Measurements from ENCODE around the gene CCT6B.

- TF ChIP-seq, protein P1, sequence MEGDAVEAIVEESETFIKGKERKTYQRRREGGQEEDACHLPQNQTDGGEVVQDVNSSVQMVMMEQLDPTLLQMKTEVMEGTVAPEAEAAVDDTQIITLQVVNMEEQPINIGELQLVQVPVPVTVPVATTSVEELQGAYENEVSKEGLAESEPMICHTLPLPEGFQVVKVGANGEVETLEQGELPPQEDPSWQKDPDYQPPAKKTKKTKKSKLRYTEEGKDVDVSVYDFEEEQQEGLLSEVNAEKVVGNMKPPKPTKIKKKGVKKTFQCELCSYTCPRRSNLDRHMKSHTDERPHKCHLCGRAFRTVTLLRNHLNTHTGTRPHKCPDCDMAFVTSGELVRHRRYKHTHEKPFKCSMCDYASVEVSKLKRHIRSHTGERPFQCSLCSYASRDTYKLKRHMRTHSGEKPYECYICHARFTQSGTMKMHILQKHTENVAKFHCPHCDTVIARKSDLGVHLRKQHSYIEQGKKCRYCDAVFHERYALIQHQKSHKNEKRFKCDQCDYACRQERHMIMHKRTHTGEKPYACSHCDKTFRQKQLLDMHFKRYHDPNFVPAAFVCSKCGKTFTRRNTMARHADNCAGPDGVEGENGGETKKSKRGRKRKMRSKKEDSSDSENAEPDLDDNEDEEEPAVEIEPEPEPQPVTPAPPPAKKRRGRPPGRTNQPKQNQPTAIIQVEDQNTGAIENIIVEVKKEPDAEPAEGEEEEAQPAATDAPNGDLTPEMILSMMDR (IDR thresholded peaks at IDR 0.05; ENCODE audit: poor library complexity, severe bottlenecking) = no peak
- TF ChIP-seq SMC3 (conservative IDR thresholded peaks at IDR 0.05; ENCODE audit: poor library complexity) (no peak), EP300 (conservative IDR thresholded peaks at IDR 0.05; ENCODE audit: poor library complexity, severe bottlenecking) (no peak)
These were observed 66.3 kb downstream of the CCT6B start for GRCh38 chr17:34894964-34895363.
